AG04449 (cell line): ENCODE measurements around the gene RPH3AL.

Source experiments
- CTCF ChIA-PET: fragments of 350-600 bp; formaldehyde crosslinking; extraction: SDS; loops from one replicate; lab custom pipeline; 2021; ENCODE audit warnings: antibody characterized with exemption; lab: Yijun Ruan, JAX
- POLR2A ChIA-PET: fragments of 400-600, 350-600 bp; formaldehyde crosslinking; extraction: SDS; loops from one replicate; lab custom pipeline; 2020; ENCODE audit warnings: antibody characterized with exemption, inconsistent platforms; lab: Yijun Ruan, JAX
- DNase-seq: peaks from one replicate; pipeline ENCODE4 v3.0.0-alpha.2; 2010; ENCODE audit warnings: low read depth, low spot score
- H3K4me3 ChIP-seq: 2 replicates; pipeline ENCODE4 v1.5.1; 2011; ENCODE audit warnings: low read depth, mild to moderate bottlenecking, control low read depth, low read length
- TF ChIP-seq, protein P1 (sequence below): IDR thresholded peaks from one replicate; pipeline ENCODE4 v1.5.1; 2011; ENCODE audit warnings: mild to moderate bottlenecking, moderate library complexity, low read length, control low read depth, inconsistent platforms; ENCODE audit not compliant: insufficient read depth; ENCODE audit errors: missing control alignments

Gene RPH3AL

DNA sequence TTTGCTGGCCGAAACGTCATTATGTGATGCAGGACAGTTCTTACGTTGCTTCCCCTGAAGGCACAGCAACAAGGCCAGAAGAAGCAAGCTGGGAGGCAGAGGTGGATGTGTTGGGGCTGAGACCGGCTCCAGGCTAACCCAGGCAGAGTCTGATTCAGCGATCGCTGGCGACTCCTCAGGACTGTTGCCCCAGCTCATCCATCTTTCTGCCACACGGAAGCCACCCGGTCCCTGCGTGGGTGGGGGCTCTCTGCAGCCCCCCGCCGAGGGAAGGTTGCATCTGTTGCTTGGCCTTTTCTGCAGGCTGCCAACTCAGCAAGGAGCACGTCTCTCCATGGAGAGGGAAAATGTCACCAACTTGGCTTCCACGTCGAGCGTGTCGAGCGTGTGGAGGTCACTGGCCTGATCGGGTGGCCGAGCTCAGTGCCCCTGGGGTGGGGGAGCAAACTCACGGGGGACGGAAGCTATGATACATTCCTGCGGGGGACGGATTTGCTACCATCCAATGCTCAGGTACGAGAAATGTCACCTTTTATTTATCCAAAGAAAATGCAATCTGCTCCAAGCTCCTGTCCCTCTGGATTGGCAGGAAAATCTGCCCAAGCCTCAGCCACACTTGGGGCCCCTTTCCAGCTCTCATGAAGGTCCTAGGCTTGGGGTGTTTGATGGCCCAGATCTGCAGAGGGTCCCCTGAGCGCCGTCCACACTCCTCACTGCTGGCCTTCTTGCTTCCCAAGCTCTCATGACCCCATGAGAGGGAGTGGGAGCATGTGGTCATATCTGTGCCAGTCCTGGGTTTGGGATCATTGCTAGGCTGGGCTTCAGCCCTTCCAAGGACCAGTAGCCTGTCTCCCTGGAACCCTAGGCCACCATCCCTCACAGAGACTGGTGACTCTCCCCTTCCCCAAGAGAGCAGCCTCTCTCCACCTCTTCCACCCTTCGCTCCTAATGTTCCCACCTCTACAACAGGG, 69.4 kb downstream of the RPH3AL start:
- TF ChIP-seq, protein P1, sequence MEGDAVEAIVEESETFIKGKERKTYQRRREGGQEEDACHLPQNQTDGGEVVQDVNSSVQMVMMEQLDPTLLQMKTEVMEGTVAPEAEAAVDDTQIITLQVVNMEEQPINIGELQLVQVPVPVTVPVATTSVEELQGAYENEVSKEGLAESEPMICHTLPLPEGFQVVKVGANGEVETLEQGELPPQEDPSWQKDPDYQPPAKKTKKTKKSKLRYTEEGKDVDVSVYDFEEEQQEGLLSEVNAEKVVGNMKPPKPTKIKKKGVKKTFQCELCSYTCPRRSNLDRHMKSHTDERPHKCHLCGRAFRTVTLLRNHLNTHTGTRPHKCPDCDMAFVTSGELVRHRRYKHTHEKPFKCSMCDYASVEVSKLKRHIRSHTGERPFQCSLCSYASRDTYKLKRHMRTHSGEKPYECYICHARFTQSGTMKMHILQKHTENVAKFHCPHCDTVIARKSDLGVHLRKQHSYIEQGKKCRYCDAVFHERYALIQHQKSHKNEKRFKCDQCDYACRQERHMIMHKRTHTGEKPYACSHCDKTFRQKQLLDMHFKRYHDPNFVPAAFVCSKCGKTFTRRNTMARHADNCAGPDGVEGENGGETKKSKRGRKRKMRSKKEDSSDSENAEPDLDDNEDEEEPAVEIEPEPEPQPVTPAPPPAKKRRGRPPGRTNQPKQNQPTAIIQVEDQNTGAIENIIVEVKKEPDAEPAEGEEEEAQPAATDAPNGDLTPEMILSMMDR, result no peak
- H3K4me3 ChIP-seq, result no peak overlapping the region
- POLR2A ChIA-PET, result no interaction called here

DNA sequence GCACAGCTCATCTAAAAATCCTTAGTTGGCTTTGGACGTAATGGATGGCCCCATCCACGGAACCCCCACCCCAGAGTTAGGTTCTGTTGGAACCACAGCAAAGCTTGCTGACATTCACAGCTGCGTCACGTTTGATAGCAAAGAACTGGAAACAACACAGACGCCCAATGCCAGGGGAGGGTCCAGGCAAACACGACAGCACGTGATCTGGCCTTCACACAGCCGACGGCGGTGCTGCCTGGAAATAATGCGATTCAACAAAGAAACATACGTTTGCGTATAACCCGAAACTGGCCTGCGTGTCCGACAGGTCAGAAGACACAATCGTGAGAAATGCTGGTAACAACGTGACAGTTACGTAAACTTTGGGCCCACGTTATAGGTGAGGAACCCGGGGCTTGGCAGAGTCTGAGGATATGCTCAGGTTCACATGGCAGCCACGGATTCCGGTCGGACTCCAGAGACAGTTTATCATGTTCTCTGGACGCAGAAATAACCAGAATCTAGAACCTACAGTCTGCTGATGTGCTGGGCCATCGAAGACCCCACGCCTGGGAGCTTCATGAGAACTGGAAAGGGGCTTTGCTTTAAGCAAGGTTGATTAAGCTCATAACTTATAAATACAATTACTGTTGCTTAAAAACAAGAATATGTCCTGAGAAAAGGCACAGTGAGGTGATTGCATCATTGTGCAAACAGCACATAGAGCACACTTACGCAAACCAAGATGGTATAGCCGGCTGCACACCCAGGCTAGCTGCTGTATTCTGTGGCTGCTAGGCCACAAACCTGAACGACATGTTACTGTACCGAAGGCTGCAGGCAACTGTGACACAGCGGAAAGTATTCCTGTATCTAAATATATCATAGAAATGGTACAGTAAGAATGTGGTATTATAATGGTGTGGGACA, 70.4 kb downstream of the RPH3AL start:
- no peak for DNase-seq
- no peak overlapping the region for H3K4me3 ChIP-seq
- CTCF ChIA-PET, result no interaction called here
- POLR2A ChIA-PET, result no interaction called here
- TF ChIP-seq, protein P1, result no peak

More for the DNA sequence above, 69.4 kb downstream of the RPH3AL start:
- DNase-seq, result no peak
- CTCF ChIA-PET, result no interaction called here

DNA sequence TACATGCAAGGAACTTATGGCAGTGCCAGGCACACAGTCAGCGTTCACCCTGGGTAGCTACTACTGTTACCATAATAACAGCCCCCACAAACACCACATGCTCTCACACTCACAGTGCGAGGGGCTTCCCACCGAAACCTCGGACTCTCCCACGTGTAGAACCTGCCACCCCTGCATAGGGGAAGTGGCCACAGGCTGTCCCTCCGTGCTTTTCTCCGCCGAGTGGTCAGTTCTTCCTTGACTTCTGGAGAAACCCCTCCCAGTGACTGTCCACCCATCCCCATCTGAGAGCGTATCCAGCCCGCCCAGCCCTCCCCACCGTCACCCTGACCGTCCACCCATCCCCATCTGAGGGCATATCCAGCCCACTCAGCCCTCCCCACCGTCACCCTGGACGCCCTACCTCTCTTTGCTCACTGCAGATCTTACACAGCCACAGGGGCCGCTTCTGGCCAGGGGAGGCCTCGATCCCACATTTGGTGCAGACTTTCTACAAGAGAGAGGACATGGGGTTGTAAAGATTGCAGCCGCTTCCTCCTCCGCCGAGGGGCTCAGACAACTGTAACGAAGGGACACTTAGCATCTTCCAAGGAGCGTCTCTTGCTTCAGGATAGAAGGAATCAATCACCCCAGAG, 71.1 kb downstream of the RPH3AL start:
- TF ChIP-seq, protein P1, result no peak
- CTCF ChIA-PET, result no interaction called here
- DNase-seq, result no peak

DNA sequence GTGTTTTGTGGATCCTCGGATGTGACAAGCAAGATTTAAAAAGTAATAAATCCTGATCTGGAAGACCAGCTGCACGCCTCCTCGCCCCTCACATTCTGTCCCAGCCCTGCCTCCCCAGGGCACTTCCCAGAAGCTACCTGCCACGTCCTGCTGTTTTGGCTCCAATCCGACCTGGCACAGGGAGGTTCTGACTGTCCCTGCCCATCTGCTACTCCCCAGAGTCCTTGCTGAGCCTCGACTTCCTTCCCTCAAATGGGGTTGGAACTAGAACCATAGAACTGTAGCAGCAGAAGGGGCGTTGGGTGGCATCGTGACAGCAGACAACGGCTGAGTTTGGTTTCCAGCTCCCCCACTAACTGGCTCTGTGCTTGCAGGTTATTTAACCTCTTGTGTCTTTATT, 71.7 kb downstream of the RPH3AL start:
- TF ChIP-seq, protein P1, result no peak
- H3K4me3 ChIP-seq, result no peak overlapping the region
- no peak for DNase-seq
- ChIA-PET POLR2A (no interaction called here), CTCF (no interaction called here)

More for the DNA sequence above, 71.1 kb downstream of the RPH3AL start:
- POLR2A ChIA-PET, result no interaction called here
- no peak overlapping the region for H3K4me3 ChIP-seq

DNA sequence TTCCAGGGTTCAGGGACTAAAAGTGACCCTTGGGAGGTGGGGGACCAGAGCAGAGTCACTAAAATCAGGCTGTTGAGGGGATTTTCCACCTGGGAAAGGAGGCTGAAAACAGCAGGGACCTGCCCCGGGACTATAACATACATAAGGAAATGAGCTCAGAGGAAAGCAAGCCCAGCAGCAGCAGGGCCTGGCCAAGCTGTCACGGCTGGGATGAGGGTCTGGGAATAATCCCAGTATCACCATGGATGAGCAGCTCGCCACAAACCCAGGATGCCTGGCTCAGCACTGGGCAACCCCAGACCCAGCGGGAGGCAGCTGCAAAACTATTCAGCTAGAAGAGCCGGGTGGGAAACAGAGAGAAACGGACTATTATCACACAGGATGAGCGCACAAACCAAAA, 72.4 kb downstream of the RPH3AL start:
- ChIA-PET CTCF (no interaction called here), POLR2A (no interaction called here)
- H3K4me3 ChIP-seq, result no peak overlapping the region
- DNase-seq, result no peak
- TF ChIP-seq, protein P1, result no peak
